AG09309 (cell line): ENCODE data around the gene GOLT1A.

Source experiments
- DNase-seq: peaks from one replicate; pipeline ENCODE4 v3.0.0-alpha.2; 2010; ENCODE audit warnings: low read depth
- H3K4me3 ChIP-seq: 2 replicates; pipeline ENCODE4 v1.5.1; 2011; ENCODE audit warnings: mild to moderate bottlenecking, low read depth, low read length, moderate library complexity; ENCODE audit not compliant: control insufficient read depth
- TF ChIP-seq, protein P1 (sequence below): IDR thresholded peaks from 2 replicates; pipeline ENCODE4 v1.5.1; 2011; ENCODE audit warnings: mild to moderate bottlenecking, low read depth, low read length, inconsistent platforms; ENCODE audit not compliant: insufficient read depth, control insufficient read depth; ENCODE audit errors: missing control alignments

Gene GOLT1A

GRCh38 chr1:204260601-204261197, 46.9 kb upstream of the GOLT1A start:
- H3K4me3 ChIP-seq = no peak overlapping the region
- DNase-seq = no peak
- TF ChIP-seq, protein P1, sequence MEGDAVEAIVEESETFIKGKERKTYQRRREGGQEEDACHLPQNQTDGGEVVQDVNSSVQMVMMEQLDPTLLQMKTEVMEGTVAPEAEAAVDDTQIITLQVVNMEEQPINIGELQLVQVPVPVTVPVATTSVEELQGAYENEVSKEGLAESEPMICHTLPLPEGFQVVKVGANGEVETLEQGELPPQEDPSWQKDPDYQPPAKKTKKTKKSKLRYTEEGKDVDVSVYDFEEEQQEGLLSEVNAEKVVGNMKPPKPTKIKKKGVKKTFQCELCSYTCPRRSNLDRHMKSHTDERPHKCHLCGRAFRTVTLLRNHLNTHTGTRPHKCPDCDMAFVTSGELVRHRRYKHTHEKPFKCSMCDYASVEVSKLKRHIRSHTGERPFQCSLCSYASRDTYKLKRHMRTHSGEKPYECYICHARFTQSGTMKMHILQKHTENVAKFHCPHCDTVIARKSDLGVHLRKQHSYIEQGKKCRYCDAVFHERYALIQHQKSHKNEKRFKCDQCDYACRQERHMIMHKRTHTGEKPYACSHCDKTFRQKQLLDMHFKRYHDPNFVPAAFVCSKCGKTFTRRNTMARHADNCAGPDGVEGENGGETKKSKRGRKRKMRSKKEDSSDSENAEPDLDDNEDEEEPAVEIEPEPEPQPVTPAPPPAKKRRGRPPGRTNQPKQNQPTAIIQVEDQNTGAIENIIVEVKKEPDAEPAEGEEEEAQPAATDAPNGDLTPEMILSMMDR = no peak

DNA sequence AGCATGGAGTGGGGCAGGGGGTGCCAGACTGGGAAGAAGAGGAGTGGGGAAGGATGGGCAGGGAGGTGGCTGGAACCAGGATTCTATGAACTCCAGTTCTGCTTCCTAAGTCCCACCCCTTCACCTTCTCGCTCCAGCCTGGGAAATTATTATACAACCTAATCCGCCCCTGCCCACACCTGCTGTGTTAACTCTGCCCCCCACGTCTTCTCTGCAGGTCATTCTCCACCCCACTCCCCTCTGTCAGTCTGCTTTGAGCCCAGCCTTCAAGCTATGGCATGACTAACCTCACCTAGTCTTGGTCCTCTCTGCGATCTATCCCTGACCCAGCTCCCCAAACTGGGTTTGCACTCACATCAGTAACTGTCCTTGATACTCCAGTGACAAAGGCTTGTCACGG, 46.0 kb upstream of the GOLT1A start:
- TF ChIP-seq, protein P1 = no peak
- no peak for DNase-seq
- H3K4me3 ChIP-seq = no peak overlapping the region

DNA sequence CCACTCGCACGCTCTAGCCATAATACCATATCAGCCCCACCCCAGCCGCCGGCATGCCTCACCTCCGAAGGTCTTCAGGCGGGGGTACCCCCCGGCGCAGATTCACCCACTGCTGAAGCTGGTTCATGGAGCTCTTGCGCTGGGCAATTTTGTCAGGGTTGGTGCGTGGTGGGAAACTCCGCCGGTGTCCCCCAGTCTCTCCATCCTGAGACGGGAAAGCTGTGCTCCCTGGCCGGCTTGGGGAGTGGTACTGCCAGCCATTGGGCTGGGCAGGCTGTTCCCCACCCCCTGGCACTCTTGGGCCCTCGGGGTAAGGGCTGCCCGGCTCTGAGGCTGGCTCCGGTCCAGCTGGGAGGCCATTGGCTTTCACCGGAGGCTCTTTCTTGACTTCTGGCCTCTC, 45.4 kb upstream of the GOLT1A start:
- no peak overlapping the region for H3K4me3 ChIP-seq
- DNase-seq = no peak
- TF ChIP-seq, protein P1 = no peak

- TF ChIP-seq, protein P1 = peak; percentile 89
- H3K4me3 ChIP-seq = no peak overlapping the region
- DNase-seq = no peak
These were observed 44.7 kb upstream of the GOLT1A start for GRCh38 chr1:204258213-204259115.

DNA sequence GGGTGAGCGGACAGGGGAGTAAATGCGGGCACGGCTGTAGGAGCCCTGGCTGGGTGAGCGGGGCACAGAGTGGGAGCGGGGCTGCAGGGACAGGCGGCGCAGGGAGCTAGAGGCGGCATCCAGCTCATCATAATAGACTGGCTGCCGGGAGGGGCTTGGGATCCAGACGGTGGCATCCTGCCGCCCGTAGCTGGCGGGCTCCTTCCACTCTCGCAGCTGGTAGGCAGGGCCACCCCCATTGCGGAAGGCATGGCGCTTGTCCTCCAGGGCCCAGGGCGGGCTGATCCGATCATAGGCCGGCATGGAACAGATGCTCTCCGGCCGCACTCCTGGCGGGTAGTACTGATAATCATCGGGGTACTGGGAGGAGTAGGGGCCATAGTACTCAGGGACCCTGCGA, 43.7 kb upstream of the GOLT1A start:
- H3K4me3 ChIP-seq = no peak overlapping the region
- DNase-seq = no peak
- TF ChIP-seq, protein P1 = no peak

GRCh38 chr1:204256531-204256930, 42.7 kb upstream of the GOLT1A start:
- TF ChIP-seq, protein P1 = no peak
- no peak for DNase-seq
- H3K4me3 ChIP-seq = no peak overlapping the region
